ENCODE data around the gene ODR4. TPM values are rescaled to one million over a fixed set of nuclear protein-coding genes. Genes with fewer than 3 reads are reported as not detected.

ODR4 gene
- total RNA-seq, 6 donors from 2014 or later = 10.7 to 36.7 (median 19.2) TPM

- no peaks in the 10 kb centered on the region for H3K27me3 ChIP-seq
- no peak for ATAC-seq (ENCODE audit: low FRiP score in 2 of 2)
- no peak overlapping the region for H3K27ac ChIP-seq
- no peaks in the 10 kb centered on the region for H3K9me3 ChIP-seq
- H3K4me3 ChIP-seq = no peak overlapping the region
- H3K36me3 ChIP-seq = no peaks in the 10 kb centered on the region
- TF ChIP-seq EP300 (IDR thresholded peaks at IDR 0.05) = no peak
- WGBS, 2 donors = 69 to 75% methylated on average over 5 of the region's 5 CpGs
- peaks cover 0 to 5% (median 0%) of the 10 kb centered on the region in 4 donors for H3K4me1 ChIP-seq
- no peak for DNase-seq
These were observed 62.9 kb downstream of the ODR4 start for GRCh38 chr1:186438567-186438966.

GRCh38 chr1:186440584-186440983, 64.9 kb downstream of the ODR4 start:
- Histone ChIP-seq H3K4me3 (no peak overlapping the region), H3K27ac (no peak overlapping the region), H3K27me3 (no peaks in the 10 kb centered on the region), H3K36me3 (no peaks in the 10 kb centered on the region), H3K4me1 (peaks cover 0 to 5% (median 0%) of the 10 kb centered on the region in 4 donors), H3K9me3 (no peaks in the 10 kb centered on the region)
- ATAC-seq (ENCODE audit: low FRiP score in 2 of 2) (no peak), DNase-seq (no peak)
- 42 to 47% methylated on average over 3 of the region's 3 CpGs for WGBS, 2 donors
- TF ChIP-seq CTCF (IDR thresholded peaks at IDR 0.05) = no peak

- no peaks in the 10 kb centered on the region for H3K36me3 ChIP-seq
- peaks cover 0 to 5% (median 0%) of the 10 kb centered on the region in 4 donors for H3K4me1 ChIP-seq
- no peak for TF ChIP-seq CTCF (IDR thresholded peaks at IDR 0.05)
- TF ChIP-seq EP300 (IDR thresholded peaks at IDR 0.05) = no peak
- no peak for TF ChIP-seq POLR2A (IDR thresholded peaks at IDR 0.05)
- no peak for TF ChIP-seq POLR2AphosphoS5 (IDR thresholded peaks at IDR 0.05)
- H3K27ac ChIP-seq = no peak overlapping the region
- DNase-seq = no peak
- no peak for ATAC-seq (ENCODE audit: low FRiP score in 2 of 2)
- 9 to 17% methylated on average over 1 of the region's 1 CpG for WGBS, 2 donors
- H3K4me3 ChIP-seq = no peak overlapping the region
- H3K27me3 ChIP-seq = no peaks in the 10 kb centered on the region
- H3K9me3 ChIP-seq = no peaks in the 10 kb centered on the region
These were observed 67.2 kb downstream of the ODR4 start for GRCh38 chr1:186442651-186443375.

GRCh38 chr1:186443638-186444037, 68.0 kb downstream of the ODR4 start:
- H3K36me3 ChIP-seq = no peaks in the 10 kb centered on the region
- ATAC-seq (ENCODE audit: low FRiP score in 2 of 2) = no peak
- TF ChIP-seq EP300 (IDR thresholded peaks at IDR 0.05) (no peak), POLR2A (IDR thresholded peaks at IDR 0.05) (no peak), CTCF (IDR thresholded peaks at IDR 0.05) (no peak), POLR2AphosphoS5 (IDR thresholded peaks at IDR 0.05) (no peak)
- H3K27me3 ChIP-seq = no peaks in the 10 kb centered on the region
- no peak overlapping the region for H3K4me3 ChIP-seq
- WGBS, 2 donors = 84 to 88% methylated on average over 2 of the region's 2 CpGs
- no peak for DNase-seq
- H3K27ac ChIP-seq = no peak overlapping the region
- H3K9me3 ChIP-seq = no peaks in the 10 kb centered on the region
- peaks cover 0 to 5% (median 0%) of the 10 kb centered on the region in 4 donors for H3K4me1 ChIP-seq

GRCh38 chr1:186446152-186446551, 70.5 kb downstream of the ODR4 start:
- Histone ChIP-seq H3K9me3 (no peaks in the 10 kb centered on the region), H3K36me3 (no peaks in the 10 kb centered on the region), H3K27me3 (no peaks in the 10 kb centered on the region), H3K27ac (no peak overlapping the region), H3K4me3 (no peak overlapping the region), H3K4me1 (peaks cover 0 to 5% (median 0%) of the 10 kb centered on the region in 4 donors)
- no peak for ATAC-seq (ENCODE audit: low FRiP score in 2 of 2)
- WGBS, 2 donors = 93 to 94% methylated on average over 4 of the region's 4 CpGs
- no peak for DNase-seq
- TF ChIP-seq CTCF (IDR thresholded peaks at IDR 0.05) (no peak), POLR2A (IDR thresholded peaks at IDR 0.05) (no peak), POLR2AphosphoS5 (IDR thresholded peaks at IDR 0.05) (no peak), EP300 (IDR thresholded peaks at IDR 0.05) (no peak)

Data from upper lobe of left lung (tissue), 6 donors.